Inflammatory macrophage treated with lipopolysaccharide for 1 hour (primary cell): ENCODE data around the gene NFE2L1.
A peak's percentile ranks its signal among the peaks of the same experiment; 100 is the strongest.
"Not testable (repeated sequence)": the region's sequence is repeated elsewhere in the genome, so short reads cannot be mapped to it uniquely, and the experiment has no call there.

ENCODE experiments used
- DNase-seq, 2 donors: peaks; one replicate each; pipeline ENCODE4 v3.0.0-alpha.2; 2020 to 2022

The NFE2L1 gene

GRCh38 chr17:48070195-48070594 lies 22.0 kb downstream of the NFE2L1 start:
- DNase-seq = no peak

- no peak for DNase-seq
Measured at GRCh38 chr17:48071654-48072053, 23.5 kb downstream of the NFE2L1 start.

GRCh38 chr17:48072811-48073210 lies 24.7 kb downstream of the NFE2L1 start:
- DNase-seq = not testable (repeated sequence)

- peak in 1 of 2 donors; percentile 16 for DNase-seq
Measured at GRCh38 chr17:48073566-48074094, 25.5 kb downstream of the NFE2L1 start.

GRCh38 chr17:48074322-48075081 lies 26.3 kb downstream of the NFE2L1 start:
- peak; percentile 72 to 97 for DNase-seq

GRCh38 chr17:48077152-48077551 lies 29.0 kb downstream of the NFE2L1 start:
- DNase-seq = not testable (repeated sequence)

- no peak for DNase-seq
Measured at GRCh38 chr17:48081858-48082257, 33.7 kb downstream of the NFE2L1 start.

- no peak for DNase-seq
Measured at GRCh38 chr17:48084932-48085331, 36.8 kb downstream of the NFE2L1 start.

GRCh38 chr17:48093341-48094045 lies 45.3 kb downstream of the NFE2L1 start:
- DNase-seq = no peak

- DNase-seq = no peak
Measured at GRCh38 chr17:48095611-48096010, 47.5 kb downstream of the NFE2L1 start.

GRCh38 chr17:48100160-48100559 lies 52.0 kb downstream of the NFE2L1 start:
- no peak for DNase-seq

GRCh38 chr17:48100591-48101011 lies 52.4 kb downstream of the NFE2L1 start:
- peak in 1 of 2 donors; percentile 5 for DNase-seq

GRCh38 chr17:48101012-48101720 lies 53.0 kb downstream of the NFE2L1 start, which contains the start of gene CBX1:
Gene CBX1, minus strand, starts transcription at chr17:48101478. Its CDS starts 24,474 bp downstream, at chr17:48077004.
- DNase-seq = peak; percentile 83 to 90

- DNase-seq = peak; percentile 2 to 8
Measured at GRCh38 chr17:48102043-48102750, 54.0 kb downstream of the NFE2L1 start.

- DNase-seq = peak; percentile 21 to 66
Measured at GRCh38 chr17:48102798-48103715, 54.9 kb downstream of the NFE2L1 start.

GRCh38 chr17:48104440-48104839 lies 56.3 kb downstream of the NFE2L1 start:
- no peak for DNase-seq

GRCh38 chr17:48106802-48107136 lies 58.6 kb downstream of the NFE2L1 start:
- DNase-seq = no peak

- peak; percentile 82 to 84 for DNase-seq
Measured at GRCh38 chr17:48107137-48108055, 59.2 kb downstream of the NFE2L1 start, which contains the start of gene SNX11. Gene SNX11, plus strand, starts transcription at chr17:48107766. Its CDS starts 4,278 bp downstream, at chr17:48112044.

- peak; percentile 14 to 43 for DNase-seq
Measured at GRCh38 chr17:48110761-48111160, 62.6 kb downstream of the NFE2L1 start.
